Peyer's patch (tissue), 4 donors: ENCODE data around the gene ZNF580.

Source experiments
- CTCF ChIP-seq, 6 experiments: fragments of 450-650 bp in 4 of 6; fragments of 200-600 bp in 2 of 6; sonication (generic) in 1 of 6; IDR thresholded peaks; one replicate each; pipeline ENCODE4 v1.5.1; 2017 to 2019; ENCODE audit warnings: antibody characterized with exemption in 6 of 6, mild to moderate bottlenecking in 3 of 6, moderate library complexity in 1 of 6
- POLR2A ChIP-seq, 2 donors: fragments of 450-650 bp; IDR thresholded peaks; one replicate each; pipeline ENCODE4 v1.5.1; 2017; ENCODE audit warnings: antibody characterized with exemption in 2 of 2, mild to moderate bottlenecking in 2 of 2, moderate library complexity in 2 of 2

GRCh38 chr19:55669418-55670279 is 28.8 kb downstream of the ZNF580 start:
- TF ChIP-seq CTCF (IDR thresholded peaks at IDR 0.05) (no peak), POLR2A (IDR thresholded peaks at IDR 0.05) (no peak)
